HL-60 (cell line): ENCODE data around the gene PKDREJ.

Experiments
- POLR2AphosphoS5 ChIP-seq: IDR thresholded peaks from 2 replicates; pipeline ENCODE4 v1.6.1; 2012; ENCODE audit warnings: low read depth
- TF ChIP-seq, protein P1 (sequence below): IDR thresholded peaks from one replicate; pipeline ENCODE4 v1.5.1; 2011; ENCODE audit warnings: low read length, control low read depth, inconsistent platforms; ENCODE audit not compliant: insufficient read depth
- TF ChIP-seq, protein P2 (sequence below): IDR thresholded peaks from 2 replicates; pipeline ENCODE4 v1.6.1; 2012; ENCODE audit warnings: low read depth; ENCODE audit not compliant: insufficient replicate concordance

DNA sequence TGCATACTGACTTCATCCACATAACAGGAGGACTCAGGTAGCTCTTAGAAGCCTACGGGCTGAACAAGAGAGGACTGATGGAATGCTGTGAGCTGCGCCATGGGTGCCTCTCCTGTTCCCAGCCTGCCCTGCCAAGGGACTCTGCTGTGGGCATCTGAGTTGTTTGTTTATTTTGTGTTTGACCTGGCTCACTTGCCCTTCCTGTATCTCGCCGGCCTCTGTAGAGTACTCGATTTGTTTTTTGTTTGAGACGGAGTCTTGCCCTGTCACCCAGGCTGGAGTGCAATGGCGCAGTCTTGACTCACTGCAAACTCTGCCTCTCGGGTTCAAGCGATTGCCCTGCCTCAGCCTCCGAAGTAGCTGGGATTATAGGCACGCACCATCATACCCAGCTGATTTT is 6.4 kb upstream of the PKDREJ start:
- TF ChIP-seq, protein P1, sequence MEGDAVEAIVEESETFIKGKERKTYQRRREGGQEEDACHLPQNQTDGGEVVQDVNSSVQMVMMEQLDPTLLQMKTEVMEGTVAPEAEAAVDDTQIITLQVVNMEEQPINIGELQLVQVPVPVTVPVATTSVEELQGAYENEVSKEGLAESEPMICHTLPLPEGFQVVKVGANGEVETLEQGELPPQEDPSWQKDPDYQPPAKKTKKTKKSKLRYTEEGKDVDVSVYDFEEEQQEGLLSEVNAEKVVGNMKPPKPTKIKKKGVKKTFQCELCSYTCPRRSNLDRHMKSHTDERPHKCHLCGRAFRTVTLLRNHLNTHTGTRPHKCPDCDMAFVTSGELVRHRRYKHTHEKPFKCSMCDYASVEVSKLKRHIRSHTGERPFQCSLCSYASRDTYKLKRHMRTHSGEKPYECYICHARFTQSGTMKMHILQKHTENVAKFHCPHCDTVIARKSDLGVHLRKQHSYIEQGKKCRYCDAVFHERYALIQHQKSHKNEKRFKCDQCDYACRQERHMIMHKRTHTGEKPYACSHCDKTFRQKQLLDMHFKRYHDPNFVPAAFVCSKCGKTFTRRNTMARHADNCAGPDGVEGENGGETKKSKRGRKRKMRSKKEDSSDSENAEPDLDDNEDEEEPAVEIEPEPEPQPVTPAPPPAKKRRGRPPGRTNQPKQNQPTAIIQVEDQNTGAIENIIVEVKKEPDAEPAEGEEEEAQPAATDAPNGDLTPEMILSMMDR: no peak
- TF ChIP-seq POLR2AphosphoS5: no peak
- TF ChIP-seq, protein P2, sequence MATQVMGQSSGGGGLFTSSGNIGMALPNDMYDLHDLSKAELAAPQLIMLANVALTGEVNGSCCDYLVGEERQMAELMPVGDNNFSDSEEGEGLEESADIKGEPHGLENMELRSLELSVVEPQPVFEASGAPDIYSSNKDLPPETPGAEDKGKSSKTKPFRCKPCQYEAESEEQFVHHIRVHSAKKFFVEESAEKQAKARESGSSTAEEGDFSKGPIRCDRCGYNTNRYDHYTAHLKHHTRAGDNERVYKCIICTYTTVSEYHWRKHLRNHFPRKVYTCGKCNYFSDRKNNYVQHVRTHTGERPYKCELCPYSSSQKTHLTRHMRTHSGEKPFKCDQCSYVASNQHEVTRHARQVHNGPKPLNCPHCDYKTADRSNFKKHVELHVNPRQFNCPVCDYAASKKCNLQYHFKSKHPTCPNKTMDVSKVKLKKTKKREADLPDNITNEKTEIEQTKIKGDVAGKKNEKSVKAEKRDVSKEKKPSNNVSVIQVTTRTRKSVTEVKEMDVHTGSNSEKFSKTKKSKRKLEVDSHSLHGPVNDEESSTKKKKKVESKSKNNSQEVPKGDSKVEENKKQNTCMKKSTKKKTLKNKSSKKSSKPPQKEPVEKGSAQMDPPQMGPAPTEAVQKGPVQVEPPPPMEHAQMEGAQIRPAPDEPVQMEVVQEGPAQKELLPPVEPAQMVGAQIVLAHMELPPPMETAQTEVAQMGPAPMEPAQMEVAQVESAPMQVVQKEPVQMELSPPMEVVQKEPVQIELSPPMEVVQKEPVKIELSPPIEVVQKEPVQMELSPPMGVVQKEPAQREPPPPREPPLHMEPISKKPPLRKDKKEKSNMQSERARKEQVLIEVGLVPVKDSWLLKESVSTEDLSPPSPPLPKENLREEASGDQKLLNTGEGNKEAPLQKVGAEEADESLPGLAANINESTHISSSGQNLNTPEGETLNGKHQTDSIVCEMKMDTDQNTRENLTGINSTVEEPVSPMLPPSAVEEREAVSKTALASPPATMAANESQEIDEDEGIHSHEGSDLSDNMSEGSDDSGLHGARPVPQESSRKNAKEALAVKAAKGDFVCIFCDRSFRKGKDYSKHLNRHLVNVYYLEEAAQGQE: no peak
